Urothelium cell line (cell line): Measurements from ENCODE around the gene PRKCH.

Source experiments
- DNase-seq: peaks from one replicate; pipeline ENCODE4 v3.0.0; 2011; ENCODE audit warnings: low spot score, mixed read lengths
- FAIRE-seq: peaks from 2 replicates; lab custom pipeline; 2011; peaks lifted over from hg19 to GRCh38; lab: Jason Lieb, UNC

Gene PRKCH

GRCh38 chr14:61335049-61335448 lies 13.7 kb downstream of the PRKCH start:
- DNase-seq: no peak
- no peak for FAIRE-seq

GRCh38 chr14:61335671-61336275 lies 14.4 kb downstream of the PRKCH start:
- no peak for DNase-seq
- FAIRE-seq: peak; percentile 91

- DNase-seq (no peak), FAIRE-seq (peak; percentile 84)
These were observed 16.5 kb downstream of the PRKCH start for GRCh38 chr14:61337893-61338292.

- FAIRE-seq: no peak
These were observed 17.1 kb downstream of the PRKCH start for GRCh38 chr14:61338457-61338856.

GRCh38 chr14:61341275-61342206 lies 20.2 kb downstream of the PRKCH start:
- FAIRE-seq (peak; percentile 90), DNase-seq (no peak)

More at GRCh38 chr14:61338457-61338856, 17.1 kb downstream of the PRKCH start:
- no peak for DNase-seq

- DNase-seq (no peak), FAIRE-seq (no peak)
These were observed 21.1 kb downstream of the PRKCH start for GRCh38 chr14:61342486-61342885.

- DNase-seq (no peak), FAIRE-seq (no peak)
These were observed 21.6 kb downstream of the PRKCH start for GRCh38 chr14:61342932-61343331.

- DNase-seq: no peak
- no peak for FAIRE-seq
These were observed 22.1 kb downstream of the PRKCH start for GRCh38 chr14:61343471-61343870.

DNA sequence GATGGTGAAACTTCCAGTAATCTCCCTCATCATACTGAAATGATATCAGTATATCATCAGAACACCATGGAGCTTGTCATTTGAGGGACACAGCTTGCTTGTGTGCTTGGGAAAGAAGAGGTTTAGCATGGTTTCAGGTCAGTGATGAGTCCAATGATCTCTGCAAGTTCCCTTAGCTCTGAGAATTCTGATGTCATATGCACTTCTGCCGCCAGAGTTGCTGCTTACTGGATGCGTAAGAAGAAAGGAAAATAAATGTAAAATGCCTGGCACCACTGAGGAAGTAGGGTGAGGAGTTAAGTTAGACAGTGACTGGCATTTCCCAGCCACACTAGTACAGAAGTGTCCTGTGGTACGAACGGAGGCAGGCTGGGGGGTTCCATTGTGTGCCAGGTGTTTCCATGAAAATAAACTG lies 22.6 kb downstream of the PRKCH start:
- peak; percentile 66 for FAIRE-seq
- DNase-seq: no peak

GRCh38 chr14:61344437-61345150 lies 23.2 kb downstream of the PRKCH start:
- FAIRE-seq: peak; percentile 80
- no peak for DNase-seq

GRCh38 chr14:61345151-61345482 lies 23.7 kb downstream of the PRKCH start:
- no peak for FAIRE-seq

GRCh38 chr14:61346221-61346620 lies 24.8 kb downstream of the PRKCH start:
- FAIRE-seq: no peak
- DNase-seq: no peak

More at GRCh38 chr14:61345151-61345482, 23.7 kb downstream of the PRKCH start:
- DNase-seq: no peak

DNA sequence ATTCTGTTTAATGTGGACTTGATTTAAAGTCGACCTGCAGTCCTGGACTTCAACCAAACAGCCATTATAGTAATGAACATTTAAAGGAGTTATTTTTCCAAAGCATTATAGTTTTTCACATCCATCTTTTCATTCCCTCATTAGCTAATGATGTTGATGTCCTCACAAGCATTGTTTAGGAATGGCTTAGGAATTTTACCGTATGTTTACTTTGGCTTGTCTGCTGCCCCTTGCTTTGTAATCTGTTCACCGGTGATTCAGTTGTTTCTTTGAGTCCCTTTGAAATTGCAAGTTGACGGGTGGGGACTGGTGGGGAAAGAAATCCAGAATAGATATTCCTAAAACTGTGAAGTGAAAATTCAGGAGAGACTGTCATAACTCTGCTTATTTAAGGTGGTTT lies 25.4 kb downstream of the PRKCH start:
- no peak for DNase-seq
- no peak for FAIRE-seq

DNA sequence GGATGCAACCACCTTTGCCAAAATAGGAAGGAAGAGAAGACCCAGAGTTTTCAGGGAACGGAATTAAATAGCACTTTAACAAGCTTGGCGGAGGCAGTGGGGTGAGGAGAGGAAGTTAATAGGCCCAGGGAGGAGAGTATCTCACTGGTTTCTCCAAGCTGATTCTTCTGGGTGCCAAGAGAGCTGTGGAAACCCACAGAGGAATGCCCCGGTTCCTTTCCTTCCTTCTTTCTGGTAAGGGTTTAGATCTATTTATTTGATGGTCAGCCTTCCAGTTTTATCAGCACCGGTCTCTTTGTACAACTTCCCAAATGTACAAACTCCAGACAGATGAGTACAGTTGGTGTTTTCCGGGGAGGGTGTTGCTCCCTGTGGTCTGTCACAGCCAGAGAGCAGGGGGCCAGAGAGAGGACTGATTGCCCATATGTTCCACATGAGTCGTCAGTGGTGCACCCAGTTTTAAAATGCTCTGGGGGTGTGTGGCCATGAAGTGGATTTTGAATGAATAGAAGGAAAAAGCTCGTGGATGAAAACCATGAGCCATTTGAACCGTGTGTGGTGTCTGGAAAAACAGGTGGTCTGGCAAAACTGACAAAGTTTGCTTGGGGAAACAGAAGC lies 26.6 kb downstream of the PRKCH start:
- no peak for FAIRE-seq
- DNase-seq: no peak

GRCh38 chr14:61350427-61351270 lies 29.3 kb downstream of the PRKCH start:
- DNase-seq: no peak
- no peak for FAIRE-seq

GRCh38 chr14:61351477-61351876 lies 30.1 kb downstream of the PRKCH start:
- peak; percentile 73 for FAIRE-seq

DNA sequence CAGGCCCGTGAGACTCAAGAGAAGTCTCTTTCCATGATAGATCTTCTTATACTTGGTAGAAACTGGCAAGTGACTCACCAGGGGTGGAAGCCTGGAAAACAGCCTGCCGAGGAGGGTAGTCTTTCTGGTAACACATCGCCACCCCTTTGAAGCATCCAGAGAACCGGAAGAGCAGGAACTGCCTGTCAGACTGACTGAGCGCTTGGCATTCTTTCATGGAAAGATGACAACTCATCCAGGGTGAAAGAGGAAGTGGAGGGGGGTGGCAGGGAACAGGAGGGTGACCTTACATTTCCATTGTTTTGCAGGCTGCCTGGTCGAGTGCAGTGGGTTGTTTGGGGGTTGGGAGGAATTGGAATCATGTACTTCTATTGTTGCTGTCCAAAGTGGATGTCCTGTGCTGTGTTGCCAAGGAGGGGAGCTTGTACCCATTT lies 34.5 kb downstream of the PRKCH start:
- DNase-seq (peak; percentile 95), FAIRE-seq (peak; percentile 99)

More at GRCh38 chr14:61351477-61351876, 30.1 kb downstream of the PRKCH start:
- no peak for DNase-seq

DNA sequence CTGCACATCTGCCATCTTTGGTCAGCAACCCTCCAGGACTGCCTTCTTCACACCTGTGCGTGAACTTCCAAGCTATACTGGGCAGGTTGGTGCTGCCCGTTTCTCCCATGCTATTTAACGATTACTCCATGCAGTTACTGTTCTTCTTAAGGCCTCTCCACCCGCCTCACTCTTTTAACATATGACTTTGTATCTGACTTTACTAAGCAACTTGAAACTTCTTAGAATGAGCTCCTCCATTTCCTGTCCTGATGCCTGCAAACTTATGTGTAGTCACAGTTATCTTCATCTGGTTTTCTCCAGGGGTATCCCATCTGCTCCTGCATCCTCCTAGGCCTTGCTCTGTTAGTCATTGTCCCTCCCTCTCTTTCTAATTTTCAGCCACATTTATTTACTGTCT lies 35.7 kb downstream of the PRKCH start:
- DNase-seq (no peak), FAIRE-seq (peak; percentile 90)

DNA sequence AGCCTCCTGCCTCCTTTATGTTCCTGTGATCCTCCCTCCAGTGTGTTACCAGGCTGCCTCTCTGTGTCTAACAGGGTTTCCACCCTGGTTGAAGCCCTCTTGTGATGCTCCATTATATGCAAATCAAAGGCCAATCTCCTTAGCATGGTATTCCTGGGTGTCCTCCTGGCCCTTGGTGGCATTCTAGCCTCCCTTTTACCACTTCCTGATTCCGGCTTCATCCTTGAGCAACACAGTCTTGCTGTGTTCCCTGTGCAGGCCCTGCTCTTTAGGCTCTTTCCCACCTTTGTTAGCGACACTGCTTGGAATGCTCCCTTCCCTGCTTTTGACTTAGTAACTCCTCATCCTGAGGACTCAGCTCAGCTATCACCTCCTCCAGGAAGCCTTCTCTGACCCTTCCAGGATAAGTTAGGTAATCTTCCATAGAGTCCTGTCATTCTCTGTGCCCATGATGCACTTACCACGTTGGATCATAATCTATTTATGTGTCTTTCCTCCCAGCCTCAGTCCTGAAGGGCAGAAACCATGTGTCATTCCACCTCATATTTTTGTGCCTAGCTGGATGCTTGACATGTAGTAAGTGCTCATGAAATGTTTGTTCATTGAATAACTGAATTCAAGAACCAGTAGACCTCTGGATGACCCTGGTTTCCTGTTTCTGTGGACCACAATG lies 37.3 kb downstream of the PRKCH start:
- no peak for DNase-seq
- peak; percentile 88 for FAIRE-seq
